Smooth muscle cell (in vitro differentiated cells): Measurements from ENCODE around the gene SMPD3. TPM values are rescaled to one million over a fixed set of nuclear protein-coding genes. Genes with fewer than 3 reads are reported as not detected.

Experiments
- DNase-seq: peaks from one replicate; lab custom pipeline; 2025; ENCODE audit not compliant: unreplicated experiment; lab: John Stamatoyannopoulos, UW
- H2AFZ ChIP-seq: fragments of 200-600 bp; sonication (generic); 2 replicates; pipeline ENCODE4 v1.6.0; 2016; ENCODE audit warnings: antibody characterized with exemption, low read depth, mild to moderate bottlenecking
- H3F3A ChIP-seq: fragments of 200-600 bp; sonication (generic); 2 replicates; pipeline ENCODE4 v1.6.0; 2017; ENCODE audit warnings: antibody characterized with exemption, low read depth
- H3K27ac ChIP-seq: fragments of 200-600 bp; sonication (generic); 2 replicates; pipeline ENCODE4 v1.5.1; 2016; ENCODE audit warnings: low read depth, mild to moderate bottlenecking
- H3K27me3 ChIP-seq: fragments of 200-600 bp; sonication (generic); 2 replicates; pipeline ENCODE4 v1.6.1; 2016; ENCODE audit warnings: low read depth, mild to moderate bottlenecking
- H3K36me3 ChIP-seq: fragments of 200-600 bp; sonication (generic); 2 replicates; pipeline ENCODE4 v1.5.1; 2016; ENCODE audit warnings: low read depth
- H3K4me1 ChIP-seq: fragments of 200-600 bp; sonication (generic); 2 replicates; pipeline ENCODE4 v1.5.1; 2016; ENCODE audit warnings: low read depth
- H3K4me2 ChIP-seq: fragments of 200-600 bp; sonication (generic); 2 replicates; pipeline ENCODE4 v1.6.0; 2016; ENCODE audit warnings: mild to moderate bottlenecking
- H3K4me3 ChIP-seq: fragments of 200-600 bp; sonication (generic); 2 replicates; pipeline ENCODE4 v1.5.1; 2016; ENCODE audit warnings: mild to moderate bottlenecking
- H3K79me2 ChIP-seq: fragments of 200-600 bp; sonication (generic); 2 replicates; pipeline ENCODE4 v1.6.0; 2016; ENCODE audit warnings: low read depth, mild to moderate bottlenecking
- H3K9ac ChIP-seq: fragments of 200-600 bp; sonication (generic); 2 replicates; pipeline ENCODE4 v1.6.0; 2016; ENCODE audit warnings: low read depth
- H3K9me3 ChIP-seq: fragments of 200-600 bp; sonication (generic); replicated peaks from 2 replicates; pipeline ENCODE4 v1.5.1; 2016; ENCODE audit warnings: low read depth
- H4K20me1 ChIP-seq: fragments of 200-600 bp; sonication (generic); 2 replicates; pipeline ENCODE4 v1.6.0; 2016; ENCODE audit warnings: low read depth
- WGBS: methylation state at CpG from one replicate; pipeline ENCODE4 v1.1.7; 2016; ENCODE audit warnings: low lambda C conversion rate; 5-methylcytosine and 5-hydroxymethylcytosine counted together
- polyA plus RNA-seq: library from polyadenylated mRNA; unstranded; fragments of >200 nt; fragmentation: Nextera tagmentation; extraction: Ambion mirVana; gene quantifications from 2 replicates; pipeline ENCODE4 v1.2.1, GENCODE V29; 2016
- total RNA-seq: library from RNA; depleted of rRNA; stranded (reverse); fragments of >200 nt; gene quantifications from 2 replicates; pipeline ENCODE4 v1.2.3, GENCODE V29; 2014
- TF ChIP-seq, protein P1 (sequence below): fragments of 200-600 bp; sonication (generic); IDR thresholded peaks from 2 replicates; pipeline ENCODE4 v1.5.1; 2017; ENCODE audit warnings: borderline replicate concordance, mild to moderate bottlenecking, antibody characterized with exemption; ENCODE audit not compliant: insufficient read depth, poor library complexity, severe bottlenecking

The SMPD3 gene
- total and polyA plus RNA-seq, 2 experiments from 2014 or later, result 0.63 to 0.73 TPM

GRCh38 chr16:68384288-68385161, 63.8 kb downstream of the SMPD3 start:
- H3K4me1 ChIP-seq, result peaks cover 11% of the 10 kb centered on the region

GRCh38 chr16:68383858-68384257, 64.5 kb downstream of the SMPD3 start:
- H3K9me3 ChIP-seq, result no peaks in the 10 kb centered on the region
- no peak overlapping the region for H3K9ac ChIP-seq
- H3K27me3 ChIP-seq, result no peaks in the 10 kb centered on the region
- no peaks in the 10 kb centered on the region for H3K36me3 ChIP-seq
- WGBS, result 94% methylated on average over 4 of the region's 4 CpGs
- TF ChIP-seq, protein P1, sequence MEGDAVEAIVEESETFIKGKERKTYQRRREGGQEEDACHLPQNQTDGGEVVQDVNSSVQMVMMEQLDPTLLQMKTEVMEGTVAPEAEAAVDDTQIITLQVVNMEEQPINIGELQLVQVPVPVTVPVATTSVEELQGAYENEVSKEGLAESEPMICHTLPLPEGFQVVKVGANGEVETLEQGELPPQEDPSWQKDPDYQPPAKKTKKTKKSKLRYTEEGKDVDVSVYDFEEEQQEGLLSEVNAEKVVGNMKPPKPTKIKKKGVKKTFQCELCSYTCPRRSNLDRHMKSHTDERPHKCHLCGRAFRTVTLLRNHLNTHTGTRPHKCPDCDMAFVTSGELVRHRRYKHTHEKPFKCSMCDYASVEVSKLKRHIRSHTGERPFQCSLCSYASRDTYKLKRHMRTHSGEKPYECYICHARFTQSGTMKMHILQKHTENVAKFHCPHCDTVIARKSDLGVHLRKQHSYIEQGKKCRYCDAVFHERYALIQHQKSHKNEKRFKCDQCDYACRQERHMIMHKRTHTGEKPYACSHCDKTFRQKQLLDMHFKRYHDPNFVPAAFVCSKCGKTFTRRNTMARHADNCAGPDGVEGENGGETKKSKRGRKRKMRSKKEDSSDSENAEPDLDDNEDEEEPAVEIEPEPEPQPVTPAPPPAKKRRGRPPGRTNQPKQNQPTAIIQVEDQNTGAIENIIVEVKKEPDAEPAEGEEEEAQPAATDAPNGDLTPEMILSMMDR, result no peak
- no peak overlapping the region for H2AFZ ChIP-seq
- DNase-seq, result no peak
- H3F3A ChIP-seq, result no peaks in the 10 kb centered on the region
- H3K79me2 ChIP-seq, result no peaks in the 10 kb centered on the region
- no peaks in the 10 kb centered on the region for H4K20me1 ChIP-seq
- H3K4me3 ChIP-seq, result no peak overlapping the region
- no peak overlapping the region for H3K4me2 ChIP-seq
- H3K4me1 ChIP-seq, result peaks cover 11% of the 10 kb centered on the region
- H3K27ac ChIP-seq, result no peak overlapping the region

More at GRCh38 chr16:68384288-68385161, 63.8 kb downstream of the SMPD3 start:
- no peak overlapping the region for H3K4me2 ChIP-seq
- no peaks in the 10 kb centered on the region for H4K20me1 ChIP-seq
- H3F3A ChIP-seq, result no peaks in the 10 kb centered on the region
- no peaks in the 10 kb centered on the region for H3K36me3 ChIP-seq
- H2AFZ ChIP-seq, result no peak overlapping the region
- no peak overlapping the region for H3K9ac ChIP-seq
- TF ChIP-seq, protein P1, result no peak
- H3K27me3 ChIP-seq, result no peaks in the 10 kb centered on the region
- H3K27ac ChIP-seq, result no peak overlapping the region
- 75% methylated on average over 7 of the region's 7 CpGs for WGBS
- no peak overlapping the region for H3K4me3 ChIP-seq
- no peaks in the 10 kb centered on the region for H3K79me2 ChIP-seq
- DNase-seq, result no peak
- H3K9me3 ChIP-seq, result no peaks in the 10 kb centered on the region

GRCh38 chr16:68382296-68382718, 66.0 kb downstream of the SMPD3 start:
- H3K9ac ChIP-seq, result no peak overlapping the region
- 84% methylated on average over 5 of the region's 5 CpGs for WGBS
- no peaks in the 10 kb centered on the region for H3K79me2 ChIP-seq
- H3K27ac ChIP-seq, result no peak overlapping the region
- no peaks in the 10 kb centered on the region for H3K9me3 ChIP-seq
- H2AFZ ChIP-seq, result no peak overlapping the region
- no peak for DNase-seq
- no peaks in the 10 kb centered on the region for H4K20me1 ChIP-seq
- TF ChIP-seq, protein P1, result peak; percentile 22
- H3K4me1 ChIP-seq, result peaks cover 11% of the 10 kb centered on the region
- H3K36me3 ChIP-seq, result no peaks in the 10 kb centered on the region
- no peaks in the 10 kb centered on the region for H3K27me3 ChIP-seq
- H3K4me3 ChIP-seq, result no peak overlapping the region
- no peak overlapping the region for H3K4me2 ChIP-seq
- H3F3A ChIP-seq, result no peaks in the 10 kb centered on the region

- Histone ChIP-seq H3K9ac (no peak overlapping the region), H3F3A (no peaks in the 10 kb centered on the region), H3K36me3 (no peaks in the 10 kb centered on the region), H3K27ac (no peak overlapping the region), H4K20me1 (no peaks in the 10 kb centered on the region), H2AFZ (no peak overlapping the region), H3K4me1 (peaks cover 11% of the 10 kb centered on the region), H3K9me3 (no peaks in the 10 kb centered on the region), H3K4me2 (no peak overlapping the region), H3K79me2 (no peaks in the 10 kb centered on the region), H3K27me3 (no peaks in the 10 kb centered on the region), H3K4me3 (no peak overlapping the region)
- no peak for DNase-seq
- WGBS, result 89% methylated on average over 7 of the region's 7 CpGs
- TF ChIP-seq, protein P1, result no peak
Observed at GRCh38 chr16:68381363-68381724, 67.0 kb downstream of the SMPD3 start.
